D341Med (cell line): Measurements from ENCODE around the gene DCUN1D2.

Experiments used
- DNase-seq: peaks from one replicate; pipeline ENCODE4 v3.0.0; 2012; ENCODE audit warnings: low spot score

The DCUN1D2 gene

GRCh38 chr13:113407103-113407530 lies 83.4 kb downstream of the DCUN1D2 start:
- no peak for DNase-seq

DNA sequence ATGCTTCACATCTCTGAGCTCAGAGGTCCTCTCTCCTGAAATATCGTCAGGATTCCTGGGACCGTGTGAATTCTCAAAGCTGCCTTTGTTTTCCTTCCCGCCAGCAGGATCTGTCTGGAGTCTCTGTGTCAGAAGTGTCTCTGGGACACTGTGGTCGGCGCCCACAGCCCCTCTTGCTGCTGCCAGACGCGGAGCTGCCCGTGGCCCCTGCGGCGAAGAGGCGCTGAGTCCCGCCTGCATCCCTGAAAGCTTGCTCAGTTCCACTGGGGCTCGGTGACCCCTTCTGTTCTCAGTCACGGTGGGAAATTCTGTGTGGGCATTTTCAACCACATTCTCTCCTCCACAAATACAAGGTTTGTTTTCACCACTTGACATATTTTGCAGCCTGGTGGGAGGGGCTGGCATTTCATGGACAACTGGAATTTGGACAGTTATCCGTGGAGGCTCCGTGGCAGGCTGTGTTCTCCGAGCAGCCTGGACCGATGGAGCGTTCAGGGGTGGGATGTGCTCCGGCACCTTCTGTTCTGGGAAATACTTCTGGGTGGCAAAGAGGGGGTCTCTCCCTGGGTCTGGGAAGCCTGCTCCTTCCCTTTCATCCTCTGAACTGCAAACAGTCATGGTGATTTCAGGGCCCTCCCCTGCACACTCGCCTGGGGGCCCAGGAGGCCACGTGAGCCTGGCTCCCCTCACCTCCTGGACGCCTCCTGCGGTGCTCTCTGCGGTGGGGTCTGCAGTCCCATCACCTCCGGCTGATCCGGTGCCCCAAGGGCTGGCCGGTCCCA lies 84.0 kb downstream of the DCUN1D2 start:
- DNase-seq = no peak
